NCI-H82 treated with DMSO at 0.1 percent for 48 hours (cell line): ENCODE results near the gene CLIC2.

Experiments
- DNase-seq: peaks from one replicate; lab custom pipeline; 2025; ENCODE audit not compliant: unreplicated experiment; lab: John Stamatoyannopoulos, UW

Gene CLIC2

DNA sequence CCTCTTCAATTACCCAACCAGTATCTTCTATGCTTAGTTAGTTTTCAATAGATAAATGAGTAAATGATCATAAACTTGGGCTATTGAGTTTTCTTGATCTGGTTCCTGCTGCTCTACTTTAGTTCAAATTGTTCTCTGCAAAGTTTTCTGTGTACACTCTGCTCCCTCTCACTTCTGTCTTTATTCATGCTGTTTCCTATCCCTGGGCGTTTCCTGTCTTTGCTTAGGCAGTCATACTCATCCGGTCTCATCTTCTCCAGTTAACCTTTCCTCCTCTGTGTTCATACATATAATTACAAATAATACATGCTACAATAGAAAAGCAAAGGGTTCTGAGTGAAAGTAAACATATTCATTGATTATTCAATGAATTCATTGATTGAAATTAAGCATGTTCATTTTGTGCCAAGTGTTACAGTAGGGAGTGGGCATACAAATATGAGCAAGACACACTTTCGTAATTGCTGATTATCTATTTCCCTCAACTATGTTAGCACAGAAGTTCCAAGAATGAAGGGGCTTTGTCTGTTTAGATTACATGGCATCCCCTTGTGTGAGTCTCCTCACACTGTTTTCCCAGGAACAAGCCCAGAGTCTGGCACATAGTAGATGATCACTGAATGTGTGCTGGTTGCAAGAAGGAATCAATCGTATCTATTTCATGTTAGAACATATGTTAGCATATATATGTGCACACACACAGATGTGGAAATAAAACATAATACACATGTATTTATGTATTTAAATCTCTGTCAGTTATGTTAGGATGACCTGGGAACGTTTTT lies 71.3 kb downstream of the CLIC2 start:
- DNase-seq: no peak

DNA sequence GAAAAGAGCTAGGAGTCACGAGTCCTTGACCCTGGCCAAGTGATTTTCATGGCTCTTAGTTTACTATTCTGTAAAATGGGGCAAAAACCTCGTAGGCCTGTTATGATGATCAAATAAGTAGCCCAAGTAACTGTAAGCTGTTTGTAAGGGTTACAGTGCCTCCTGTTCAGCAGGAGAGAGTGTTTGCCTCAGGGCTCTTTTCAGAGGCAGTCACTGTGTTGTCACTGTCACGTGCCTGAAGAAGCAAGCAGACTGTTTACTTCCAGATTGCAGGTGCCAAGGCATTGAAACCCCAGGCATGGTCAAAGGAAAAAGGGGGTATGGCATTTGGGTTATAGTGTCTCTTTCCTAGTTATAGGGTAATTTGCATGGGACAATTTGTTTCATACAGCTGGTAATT lies 74.7 kb downstream of the CLIC2 start:
- DNase-seq: no peak

DNA sequence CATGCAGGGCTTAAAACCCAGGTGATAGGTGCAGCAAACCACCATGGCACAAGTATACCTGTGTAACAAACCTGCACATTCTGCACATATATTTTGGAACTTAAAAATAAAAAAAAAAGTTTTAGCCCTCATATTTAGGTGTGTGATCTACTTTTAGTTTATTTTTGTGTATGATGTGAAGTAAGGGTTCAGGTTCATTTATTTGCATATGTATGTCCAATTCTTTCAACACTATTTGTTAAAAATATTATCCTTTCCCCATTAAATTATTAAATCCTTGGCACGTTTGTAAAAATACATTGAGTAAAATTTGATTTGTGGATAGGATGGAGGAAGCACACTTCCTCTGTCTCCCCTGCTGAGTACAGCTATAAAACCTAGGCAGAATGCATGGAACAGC lies 83.0 kb downstream of the CLIC2 start:
- DNase-seq: no peak

DNA sequence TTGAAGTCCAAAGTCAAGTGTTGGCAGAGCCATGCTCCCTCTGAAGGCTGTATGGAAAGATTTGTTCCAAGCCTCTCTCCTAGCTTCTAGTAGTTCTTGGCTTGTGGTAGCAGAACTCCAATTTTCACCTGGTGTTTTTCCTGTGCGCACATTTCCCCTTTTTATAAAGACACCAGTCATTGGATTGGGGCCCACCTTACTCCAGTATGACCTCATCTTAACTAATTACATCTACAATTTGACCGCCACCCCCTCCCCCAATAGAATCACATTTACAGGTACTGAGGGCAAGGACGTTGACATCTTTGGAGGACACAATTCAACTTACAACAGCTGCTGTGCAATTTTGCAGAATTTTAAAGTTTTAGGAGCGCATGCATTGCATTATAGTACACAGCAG lies 86.9 kb downstream of the CLIC2 start:
- DNase-seq: no peak

DNA sequence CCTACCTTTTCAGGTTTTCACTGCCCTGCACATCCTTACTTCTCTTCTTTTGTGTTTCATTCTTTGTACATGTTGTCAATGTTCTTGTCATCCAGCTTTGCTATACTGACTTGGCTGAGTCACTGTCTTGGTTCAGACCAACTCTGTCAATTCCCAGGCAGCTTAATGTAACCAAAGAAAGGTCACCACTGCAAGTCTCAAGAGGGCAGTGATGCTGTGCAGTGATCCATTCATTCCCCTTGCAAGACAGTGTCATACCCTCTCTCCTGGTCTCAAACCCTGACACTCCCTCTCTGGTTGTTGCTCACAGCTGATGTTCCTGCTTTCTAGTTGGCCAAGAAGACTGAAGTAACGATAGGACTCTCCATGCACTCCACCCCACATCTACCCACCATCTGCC lies 87.7 kb downstream of the CLIC2 start:
- DNase-seq: no peak

DNA sequence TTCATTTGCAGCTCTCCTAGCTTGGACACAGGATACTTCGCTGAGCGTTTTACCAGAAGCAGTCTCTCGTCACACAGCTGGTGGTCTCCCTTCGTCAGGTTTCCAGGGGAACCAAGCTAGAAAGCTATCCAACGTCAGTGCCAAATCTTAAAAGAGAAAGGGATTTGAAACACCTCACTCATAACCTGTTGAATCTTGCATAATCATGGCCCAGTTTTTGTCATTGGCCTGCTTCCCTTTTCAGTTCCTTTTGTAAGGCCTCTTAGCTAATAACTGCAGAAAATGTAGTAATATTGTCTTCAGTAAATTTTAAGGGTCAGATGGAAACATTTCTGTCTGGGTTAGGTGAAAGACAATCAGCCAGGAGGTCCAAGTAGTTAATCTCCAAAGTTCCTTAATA lies 92.1 kb downstream of the CLIC2 start:
- no peak for DNase-seq

DNA sequence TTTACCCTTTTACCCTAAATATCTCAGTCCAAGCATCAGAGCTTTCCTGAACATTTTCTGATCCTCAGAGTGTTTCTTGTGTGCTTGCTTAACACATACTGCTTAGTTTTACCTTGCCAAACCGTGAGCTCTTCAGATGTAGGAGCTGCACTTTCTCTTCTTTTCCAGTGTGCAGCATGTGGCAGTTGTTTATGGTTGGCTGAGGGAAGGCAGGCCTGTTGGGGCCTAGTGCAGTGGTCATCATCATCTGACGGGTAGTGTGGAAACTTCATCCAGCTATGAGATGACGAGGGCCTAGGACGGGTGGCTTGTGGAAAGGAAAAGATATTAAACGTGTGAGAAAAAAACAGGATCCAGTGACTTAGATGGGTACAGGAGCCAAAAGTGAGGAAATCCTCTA lies 96.7 kb downstream of the CLIC2 start:
- DNase-seq: no peak

DNA sequence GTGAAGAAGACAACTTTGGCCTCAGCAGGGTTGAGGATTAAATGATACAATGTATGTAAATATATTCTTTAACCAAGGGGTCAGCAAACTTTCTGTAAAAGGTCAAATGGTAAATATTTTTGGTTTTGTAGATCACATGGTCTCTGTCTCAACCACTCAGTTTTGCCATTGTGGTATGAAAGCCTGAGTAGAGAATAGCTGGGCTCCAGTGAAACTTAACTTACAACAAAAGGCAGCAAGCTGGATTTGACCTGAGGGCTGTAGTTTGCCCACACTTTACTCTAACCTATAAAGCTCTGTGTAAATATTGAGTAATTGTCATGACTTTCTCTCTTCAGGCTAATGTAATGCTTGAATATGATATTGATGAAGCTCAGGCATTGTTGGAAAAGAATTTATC lies 98.5 kb downstream of the CLIC2 start:
- no peak for DNase-seq

DNA sequence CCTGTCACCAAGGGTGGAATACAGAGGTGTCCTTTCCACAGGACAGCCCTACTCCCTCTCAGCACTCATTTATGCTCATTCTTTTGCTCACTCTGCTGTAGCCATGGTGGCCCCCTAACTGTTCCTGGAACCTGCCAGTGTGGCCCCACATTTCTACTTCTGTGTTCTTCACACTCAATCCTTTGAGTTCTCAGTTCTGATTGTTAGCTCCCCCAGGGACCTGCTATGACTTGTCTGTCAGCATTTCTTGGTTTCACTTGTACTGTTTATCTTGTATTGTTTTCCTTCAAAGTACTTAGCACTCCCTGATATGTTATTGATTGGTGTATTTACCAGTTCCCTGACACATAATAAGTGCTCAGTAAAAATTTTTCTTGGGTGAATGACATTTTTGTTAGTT lies 103.3 kb downstream of the CLIC2 start:
- no peak for DNase-seq
